Measurements from ENCODE around the gene PGC.

DNA sequence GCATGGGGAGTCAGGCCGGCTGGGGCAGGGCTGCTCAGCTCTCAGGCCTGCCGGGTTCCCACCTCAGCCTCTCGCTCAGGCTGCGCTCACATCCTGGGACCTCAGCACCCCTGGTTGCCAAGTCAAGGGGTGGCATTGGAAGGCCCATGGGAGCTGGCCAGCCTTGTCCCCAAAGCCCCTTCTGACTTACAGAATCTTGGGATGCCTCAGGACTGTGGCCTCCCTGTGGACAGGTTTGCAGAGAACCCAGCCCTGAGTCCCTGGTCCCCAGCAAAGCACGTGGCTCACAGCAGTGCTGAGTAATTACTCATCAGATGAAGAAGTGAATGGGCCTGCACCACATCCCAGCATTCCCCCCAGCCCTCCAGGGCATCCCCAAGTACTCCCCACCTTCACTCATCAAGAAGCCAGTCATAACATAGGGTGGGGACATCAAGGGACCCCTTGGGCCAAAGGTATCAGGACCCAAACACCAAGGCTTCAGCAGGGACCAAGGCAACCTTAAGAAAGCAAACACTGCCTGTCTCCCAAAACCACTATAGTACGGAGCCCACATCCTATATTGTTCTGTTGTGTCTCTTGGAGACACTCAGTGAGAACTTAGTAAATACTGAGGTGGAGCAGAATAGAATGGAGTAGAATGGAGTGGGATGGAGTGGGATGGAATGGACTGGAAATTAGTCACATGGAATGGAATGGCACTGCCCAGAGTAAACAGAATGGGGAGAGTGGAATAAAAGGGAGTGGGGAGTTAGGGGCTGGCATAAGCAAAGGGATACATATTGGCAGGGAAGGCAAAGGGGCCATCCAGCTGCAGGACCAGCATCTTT, 3.6 kb downstream of the PGC start:
- TF ChIP-seq, protein P1, sequence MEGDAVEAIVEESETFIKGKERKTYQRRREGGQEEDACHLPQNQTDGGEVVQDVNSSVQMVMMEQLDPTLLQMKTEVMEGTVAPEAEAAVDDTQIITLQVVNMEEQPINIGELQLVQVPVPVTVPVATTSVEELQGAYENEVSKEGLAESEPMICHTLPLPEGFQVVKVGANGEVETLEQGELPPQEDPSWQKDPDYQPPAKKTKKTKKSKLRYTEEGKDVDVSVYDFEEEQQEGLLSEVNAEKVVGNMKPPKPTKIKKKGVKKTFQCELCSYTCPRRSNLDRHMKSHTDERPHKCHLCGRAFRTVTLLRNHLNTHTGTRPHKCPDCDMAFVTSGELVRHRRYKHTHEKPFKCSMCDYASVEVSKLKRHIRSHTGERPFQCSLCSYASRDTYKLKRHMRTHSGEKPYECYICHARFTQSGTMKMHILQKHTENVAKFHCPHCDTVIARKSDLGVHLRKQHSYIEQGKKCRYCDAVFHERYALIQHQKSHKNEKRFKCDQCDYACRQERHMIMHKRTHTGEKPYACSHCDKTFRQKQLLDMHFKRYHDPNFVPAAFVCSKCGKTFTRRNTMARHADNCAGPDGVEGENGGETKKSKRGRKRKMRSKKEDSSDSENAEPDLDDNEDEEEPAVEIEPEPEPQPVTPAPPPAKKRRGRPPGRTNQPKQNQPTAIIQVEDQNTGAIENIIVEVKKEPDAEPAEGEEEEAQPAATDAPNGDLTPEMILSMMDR (conservative IDR thresholded peaks at IDR 0.05) = no peak
- TF ChIP-seq ZFX (IDR thresholded peaks at IDR 0.05) = no peak
